Neural cell (in vitro differentiated cells): Measurements from ENCODE around the gene POLR3K.

Source experiments
- EP300 ChIP-seq: fragments of 450-650 bp; conservative IDR thresholded peaks from 2 replicates; pipeline ENCODE4 v1.6.1; 2014; ENCODE audit warnings: antibody characterized with exemption, mild to moderate bottlenecking, moderate library complexity; ENCODE audit not compliant: poor library complexity, severe bottlenecking
- EZH2 ChIP-seq: fragments of 200-600, 300-800 bp; shearing (Covaris generic), sonication (generic); IDR thresholded peaks from 2 replicates; pipeline ENCODE4 v1.6.1; 2014; ENCODE audit warnings: antibody characterized with exemption, low read length, borderline replicate concordance, mild to moderate bottlenecking; ENCODE audit not compliant: insufficient read depth, poor library complexity, severe bottlenecking
- POLR2AphosphoS5 ChIP-seq: IDR thresholded peaks from 2 replicates; pipeline ENCODE4 v1.6.1; 2012
- RAD21 ChIP-seq: fragments of 450-650 bp; conservative IDR thresholded peaks from 2 replicates; pipeline ENCODE4 v1.6.1; 2014; ENCODE audit warnings: antibody characterized with exemption, mild to moderate bottlenecking, moderate library complexity
- SMC3 ChIP-seq: fragments of 450-650 bp; conservative IDR thresholded peaks from 2 replicates; pipeline ENCODE4 v1.6.1; 2014; ENCODE audit warnings: antibody characterized with exemption, mild to moderate bottlenecking, moderate library complexity; ENCODE audit not compliant: poor library complexity
- TAF1 ChIP-seq: IDR thresholded peaks from 2 replicates; pipeline ENCODE4 v1.6.1; 2012; ENCODE audit warnings: low read depth
- TF ChIP-seq, protein P1 (sequence below): fragments of 450-650 bp; IDR thresholded peaks from 2 replicates; pipeline ENCODE4 v1.5.1; 2014; ENCODE audit warnings: antibody characterized with exemption, mild to moderate bottlenecking, moderate library complexity; ENCODE audit not compliant: poor library complexity, severe bottlenecking

DNA sequence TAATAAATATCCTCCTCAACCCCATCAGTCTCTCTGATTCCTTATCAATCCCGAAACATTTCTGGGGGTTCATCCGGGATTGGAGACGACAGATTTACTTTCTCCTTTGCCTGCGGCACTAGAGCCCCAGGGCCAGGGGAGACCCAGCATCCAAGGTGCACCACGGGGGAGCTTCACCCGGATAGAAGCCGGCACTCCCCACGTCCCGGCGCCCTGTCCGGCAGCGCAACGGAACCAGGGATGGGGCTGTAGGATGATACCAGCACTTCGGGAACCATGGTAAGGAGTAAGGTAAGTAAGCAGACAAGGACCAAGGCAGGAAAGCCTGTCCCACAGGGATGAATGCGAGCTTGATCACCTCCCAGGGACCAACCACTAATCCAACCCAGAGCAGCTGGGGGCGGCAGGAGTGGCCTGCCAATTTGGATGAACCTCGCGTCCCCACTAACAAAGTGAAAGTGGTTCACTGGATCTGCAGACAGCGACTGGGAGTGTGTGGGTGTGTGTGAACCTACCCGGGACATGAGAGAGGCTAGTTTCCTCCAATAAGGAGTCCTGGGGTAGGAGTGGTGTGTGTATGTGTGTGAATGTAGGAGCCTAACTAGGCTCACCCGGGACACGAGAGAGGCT lies 11.9 kb downstream of the POLR3K start:
- TF ChIP-seq, protein P1, sequence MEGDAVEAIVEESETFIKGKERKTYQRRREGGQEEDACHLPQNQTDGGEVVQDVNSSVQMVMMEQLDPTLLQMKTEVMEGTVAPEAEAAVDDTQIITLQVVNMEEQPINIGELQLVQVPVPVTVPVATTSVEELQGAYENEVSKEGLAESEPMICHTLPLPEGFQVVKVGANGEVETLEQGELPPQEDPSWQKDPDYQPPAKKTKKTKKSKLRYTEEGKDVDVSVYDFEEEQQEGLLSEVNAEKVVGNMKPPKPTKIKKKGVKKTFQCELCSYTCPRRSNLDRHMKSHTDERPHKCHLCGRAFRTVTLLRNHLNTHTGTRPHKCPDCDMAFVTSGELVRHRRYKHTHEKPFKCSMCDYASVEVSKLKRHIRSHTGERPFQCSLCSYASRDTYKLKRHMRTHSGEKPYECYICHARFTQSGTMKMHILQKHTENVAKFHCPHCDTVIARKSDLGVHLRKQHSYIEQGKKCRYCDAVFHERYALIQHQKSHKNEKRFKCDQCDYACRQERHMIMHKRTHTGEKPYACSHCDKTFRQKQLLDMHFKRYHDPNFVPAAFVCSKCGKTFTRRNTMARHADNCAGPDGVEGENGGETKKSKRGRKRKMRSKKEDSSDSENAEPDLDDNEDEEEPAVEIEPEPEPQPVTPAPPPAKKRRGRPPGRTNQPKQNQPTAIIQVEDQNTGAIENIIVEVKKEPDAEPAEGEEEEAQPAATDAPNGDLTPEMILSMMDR: no peak
- TF ChIP-seq EZH2: no peak
- no peak for TF ChIP-seq EP300
- TF ChIP-seq RAD21: no peak
- TF ChIP-seq POLR2AphosphoS5: no peak
- TF ChIP-seq SMC3: no peak
- TF ChIP-seq TAF1: no peak
